Measurements from ENCODE around the gene SLC6A19.

The SLC6A19 gene

GRCh38 chr5:1167361-1167727, 34.1 kb upstream of the SLC6A19 start:
- no peak for FAIRE-seq

GRCh38 chr5:1167728-1168709, 33.4 kb upstream of the SLC6A19 start:
- FAIRE-seq, result no peak

- no peak for FAIRE-seq
These were observed 32.6 kb upstream of the SLC6A19 start for GRCh38 chr5:1168796-1169195.

DNA sequence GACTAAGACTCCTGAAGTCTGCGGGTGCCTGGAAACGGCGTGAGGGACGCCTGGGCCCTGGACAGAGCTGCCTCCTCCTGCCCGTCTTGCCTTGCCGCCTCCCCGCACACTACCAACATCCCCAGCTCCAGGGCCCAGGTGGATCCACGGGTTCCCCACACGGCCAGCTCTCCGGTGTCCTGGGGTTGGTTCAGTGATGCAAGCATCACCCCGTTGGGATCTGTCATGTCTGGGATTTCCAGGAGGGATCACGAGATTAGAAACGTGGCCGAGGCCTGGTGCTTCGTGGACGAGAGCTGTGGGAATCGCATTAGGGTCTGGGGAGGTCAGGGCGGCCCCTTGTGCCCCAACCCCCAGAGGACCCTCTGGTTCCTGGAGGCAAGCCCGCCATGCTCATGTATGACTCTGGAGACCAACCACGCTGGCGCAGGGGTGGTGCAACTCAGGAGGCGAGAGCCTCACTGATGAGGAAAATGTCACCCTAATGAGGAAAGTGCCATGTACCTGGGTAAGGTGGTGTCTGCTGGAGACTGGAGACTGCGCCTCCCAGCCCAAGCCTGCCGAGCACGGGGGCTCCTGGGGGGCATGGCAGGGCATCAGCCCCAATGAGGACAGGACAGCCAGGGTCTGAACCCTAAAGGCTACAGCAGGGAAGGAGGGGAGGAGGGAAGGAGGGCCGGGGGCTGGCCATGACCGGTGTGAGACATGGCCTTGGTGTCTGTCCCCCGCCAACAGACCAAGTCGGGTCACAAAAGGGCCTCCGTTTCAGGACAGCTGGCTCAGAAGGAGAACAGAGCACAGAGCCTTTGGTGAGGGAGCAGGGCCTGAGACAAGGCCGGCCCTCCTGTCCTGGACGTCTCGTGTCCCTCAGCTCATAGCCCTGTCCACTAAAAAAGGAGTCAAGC, 31.9 kb upstream of the SLC6A19 start:
- FAIRE-seq, result no peak

DNA sequence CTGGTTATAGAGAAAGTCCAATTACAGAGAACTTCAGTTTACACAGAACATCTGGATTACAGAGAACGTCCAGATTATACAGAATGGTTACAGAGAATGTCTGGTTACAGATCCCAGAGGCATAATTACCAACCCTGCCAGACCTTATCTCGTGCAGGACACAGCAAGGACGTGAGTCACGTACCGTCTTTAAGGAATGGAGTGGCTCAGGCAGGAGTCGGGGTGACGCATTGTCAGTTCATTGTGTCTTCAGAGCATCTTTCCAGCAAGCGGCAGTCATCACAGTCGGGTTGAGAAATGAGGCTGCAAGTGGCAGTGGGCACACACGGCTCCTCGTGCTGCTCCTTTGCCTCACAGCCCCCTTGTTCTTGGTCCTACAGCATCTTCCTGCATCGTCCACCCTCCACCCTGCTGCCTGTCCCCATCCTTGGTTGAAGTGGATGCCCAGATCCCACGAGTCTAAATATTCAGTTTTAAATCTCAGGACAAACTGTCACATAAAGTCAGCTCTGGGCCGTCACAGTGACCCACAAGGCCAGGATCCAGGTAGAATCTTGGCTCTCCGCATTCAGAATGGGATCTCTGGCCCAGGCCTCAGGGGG, 30.0 kb upstream of the SLC6A19 start:
- no peak for FAIRE-seq

GRCh38 chr5:1172007-1172581, 29.3 kb upstream of the SLC6A19 start:
- FAIRE-seq, result no peak

DNA sequence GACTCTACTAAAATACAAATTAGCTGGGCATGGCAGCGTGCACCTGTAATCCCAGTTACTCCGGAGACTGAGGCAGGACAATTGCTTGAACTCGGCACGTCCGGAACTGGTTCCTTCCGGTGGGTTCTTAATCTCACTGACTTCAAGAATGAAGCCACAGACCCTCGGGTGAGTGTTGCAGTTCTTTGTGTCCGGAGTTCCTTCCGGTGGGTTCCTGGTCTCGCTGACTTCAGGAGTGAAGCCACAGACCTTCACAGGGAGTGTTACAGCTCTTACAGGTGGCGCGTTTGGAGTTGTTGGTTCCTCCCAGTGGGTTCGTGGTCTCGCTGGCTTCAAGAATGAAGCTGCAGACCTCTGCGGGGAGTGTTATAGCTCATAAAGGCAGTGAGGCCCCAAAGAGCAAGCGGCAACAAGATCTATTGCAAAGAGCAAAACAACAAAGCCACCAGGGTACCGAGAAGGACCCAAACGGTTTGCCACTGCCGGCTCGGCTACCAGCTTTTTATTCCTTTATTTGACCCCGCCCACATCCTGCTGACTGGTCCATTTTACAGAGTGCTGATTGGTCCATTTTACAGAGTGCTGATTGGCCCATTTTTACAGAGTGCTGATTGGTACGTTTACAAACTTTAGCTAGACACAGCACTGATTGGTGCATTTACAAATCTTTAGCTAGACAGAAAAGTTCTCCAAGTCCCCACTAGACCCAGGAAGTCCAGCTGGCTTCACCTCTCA, 28.6 kb upstream of the SLC6A19 start:
- no peak for FAIRE-seq

DNA sequence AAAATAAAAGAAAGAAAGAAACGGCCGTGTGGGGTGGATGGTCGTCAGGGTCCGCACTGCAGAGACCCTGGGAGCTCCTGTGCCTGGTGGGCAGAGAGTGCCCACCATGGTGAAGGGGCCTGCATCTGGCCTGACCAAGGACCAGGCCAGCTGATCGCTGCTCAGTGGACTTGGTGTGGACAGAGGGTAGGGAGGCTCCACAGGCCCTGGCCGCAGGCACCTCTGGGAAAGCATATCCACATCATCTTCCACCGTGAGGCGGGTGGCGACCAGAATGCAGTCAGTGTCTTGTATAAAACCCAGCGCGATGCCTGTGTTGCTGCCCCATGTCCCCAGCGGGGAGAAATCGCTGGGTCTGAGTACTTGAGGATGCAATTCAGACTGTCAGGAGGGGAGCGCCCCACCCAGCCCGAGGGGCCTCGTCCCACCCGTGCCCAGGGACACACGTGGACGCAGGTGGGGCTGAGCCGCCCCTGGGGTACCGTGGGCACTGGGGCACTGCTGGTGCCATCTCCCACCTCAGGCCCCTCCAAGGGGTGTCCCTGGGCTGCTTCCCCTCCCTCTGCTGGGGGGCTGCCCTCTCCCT, 27.8 kb upstream of the SLC6A19 start:
- FAIRE-seq, result no peak

GRCh38 chr5:1174122-1174936, 27.1 kb upstream of the SLC6A19 start:
- FAIRE-seq, result no peak

GRCh38 chr5:1175015-1175414, 26.4 kb upstream of the SLC6A19 start:
- no peak for FAIRE-seq

- no peak for FAIRE-seq
These were observed 25.5 kb upstream of the SLC6A19 start for GRCh38 chr5:1175801-1176472.

GRCh38 chr5:1176473-1177391, 24.7 kb upstream of the SLC6A19 start:
- no peak for FAIRE-seq

- no peak for FAIRE-seq
These were observed 23.4 kb upstream of the SLC6A19 start for GRCh38 chr5:1177826-1178528.

DNA sequence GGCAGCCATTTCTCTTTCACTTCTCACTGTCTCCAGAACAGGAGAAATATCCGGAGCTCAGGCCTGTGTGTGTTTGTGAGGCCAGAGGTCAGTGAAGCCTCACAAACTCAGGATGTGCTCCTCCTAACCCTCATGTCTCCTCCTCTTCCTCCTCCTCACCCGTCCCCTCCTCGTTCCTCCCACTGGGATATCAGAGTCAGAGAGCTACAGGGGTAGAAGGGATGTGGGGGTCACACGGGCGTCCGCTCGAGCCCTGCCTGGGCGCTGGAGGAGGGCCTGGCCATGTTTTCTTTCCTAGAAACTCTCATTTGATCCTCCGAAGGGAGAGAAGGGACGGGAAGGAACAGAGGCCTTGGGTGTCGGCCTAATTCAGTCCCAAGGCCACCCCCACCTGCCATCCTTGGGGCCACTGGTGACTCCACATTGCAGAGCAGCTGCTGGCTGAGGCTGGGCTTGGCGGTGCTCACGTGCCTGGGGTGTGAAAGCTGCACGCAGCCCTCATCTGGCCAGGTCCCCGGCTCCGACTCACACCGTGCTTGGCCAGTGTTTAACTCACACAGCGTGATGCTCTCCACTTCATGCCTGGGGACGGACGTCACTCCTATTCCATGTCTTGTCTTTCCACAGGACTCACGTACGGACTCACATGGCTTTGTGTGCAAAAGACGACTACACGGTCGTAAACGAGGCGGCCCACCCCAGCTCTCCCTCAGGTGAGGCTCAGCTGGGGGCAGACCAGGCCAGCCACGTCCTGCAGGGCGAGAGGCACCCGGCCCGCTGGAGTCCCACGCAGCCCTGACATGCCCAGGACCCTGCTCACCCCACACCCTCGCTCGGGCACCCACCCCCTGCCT, 22.6 kb upstream of the SLC6A19 start:
- no peak for FAIRE-seq

- no peak for FAIRE-seq
These were observed 22.0 kb upstream of the SLC6A19 start for GRCh38 chr5:1179383-1179715.

DNA sequence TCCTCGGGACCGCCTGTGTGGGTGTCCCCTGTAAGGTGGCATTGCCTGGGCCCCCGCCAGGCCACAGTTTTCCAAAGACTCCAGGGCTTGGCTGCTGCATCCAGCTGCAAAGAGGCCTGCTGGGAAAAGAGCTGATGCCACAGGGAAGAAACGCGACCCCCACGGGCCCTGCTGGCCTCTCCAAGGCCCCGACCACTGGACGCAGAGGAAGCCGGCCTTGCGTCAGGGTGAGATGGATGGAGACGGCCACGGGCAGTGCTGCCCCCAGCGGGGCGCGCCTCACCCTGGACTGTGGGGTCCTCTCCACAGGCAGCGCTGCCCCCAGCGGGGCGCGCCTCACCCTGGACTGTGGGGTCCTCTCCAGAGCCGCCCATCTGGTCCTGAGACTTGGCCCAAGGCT, 21.3 kb upstream of the SLC6A19 start:
- no peak for FAIRE-seq

DNA sequence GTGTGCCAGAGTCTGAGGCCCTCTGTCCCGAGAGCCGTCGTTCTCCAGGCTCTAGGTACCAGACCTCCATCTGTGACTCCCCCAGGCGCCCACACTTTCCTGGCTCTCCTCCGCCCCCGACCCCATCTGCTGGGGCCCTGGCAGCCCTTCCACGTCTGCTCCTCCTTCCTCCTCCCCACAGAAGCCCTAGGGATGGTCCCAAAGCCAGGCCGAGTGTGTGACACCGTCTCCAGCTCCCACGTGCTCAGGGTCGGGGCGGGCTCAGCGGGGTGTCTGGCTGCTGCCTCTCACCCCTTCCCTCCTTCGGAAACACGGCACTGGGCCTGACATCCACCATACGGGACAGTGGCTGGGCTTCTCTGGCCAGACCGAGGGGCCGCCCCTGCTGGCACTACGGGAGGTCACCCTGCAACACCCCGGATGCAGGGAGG, 20.5 kb upstream of the SLC6A19 start:
- FAIRE-seq, result no peak

Measured in TTC549 (cell line).